T-helper 2 cell treated with Interferon-gamma antibody and Interleukin-4, amounts not matched to agents 100 ng/mL and 5 ng/mL, for 36 hours (primary cell): ENCODE data around the gene LNPK. TPM values are rescaled to one million over a fixed set of nuclear protein-coding genes. Genes with fewer than 3 reads are reported as not detected.
"Not testable (repeated sequence)": the region's sequence is repeated elsewhere in the genome, so short reads cannot be mapped to it uniquely, and the experiment has no call there.

Experiments
- intact Hi-C: fragments of 100-400 bp; cut with micrococcal nuclease; formaldehyde crosslinking; loops from one replicate; pipeline ENCODE4 v1.15.1; 2023
- total RNA-seq: library from RNA; stranded (reverse); gene quantifications from 2 replicates; pipeline ENCODE4 v1.2.3, GENCODE V29; 2022

Gene LNPK, protein sequence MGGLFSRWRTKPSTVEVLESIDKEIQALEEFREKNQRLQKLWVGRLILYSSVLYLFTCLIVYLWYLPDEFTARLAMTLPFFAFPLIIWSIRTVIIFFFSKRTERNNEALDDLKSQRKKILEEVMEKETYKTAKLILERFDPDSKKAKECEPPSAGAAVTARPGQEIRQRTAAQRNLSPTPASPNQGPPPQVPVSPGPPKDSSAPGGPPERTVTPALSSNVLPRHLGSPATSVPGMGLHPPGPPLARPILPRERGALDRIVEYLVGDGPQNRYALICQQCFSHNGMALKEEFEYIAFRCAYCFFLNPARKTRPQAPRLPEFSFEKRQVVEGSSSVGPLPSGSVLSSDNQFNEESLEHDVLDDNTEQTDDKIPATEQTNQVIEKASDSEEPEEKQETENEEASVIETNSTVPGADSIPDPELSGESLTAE
- 37.4 and 38.7 TPM in 2 replicates for total RNA-seq

DNA sequence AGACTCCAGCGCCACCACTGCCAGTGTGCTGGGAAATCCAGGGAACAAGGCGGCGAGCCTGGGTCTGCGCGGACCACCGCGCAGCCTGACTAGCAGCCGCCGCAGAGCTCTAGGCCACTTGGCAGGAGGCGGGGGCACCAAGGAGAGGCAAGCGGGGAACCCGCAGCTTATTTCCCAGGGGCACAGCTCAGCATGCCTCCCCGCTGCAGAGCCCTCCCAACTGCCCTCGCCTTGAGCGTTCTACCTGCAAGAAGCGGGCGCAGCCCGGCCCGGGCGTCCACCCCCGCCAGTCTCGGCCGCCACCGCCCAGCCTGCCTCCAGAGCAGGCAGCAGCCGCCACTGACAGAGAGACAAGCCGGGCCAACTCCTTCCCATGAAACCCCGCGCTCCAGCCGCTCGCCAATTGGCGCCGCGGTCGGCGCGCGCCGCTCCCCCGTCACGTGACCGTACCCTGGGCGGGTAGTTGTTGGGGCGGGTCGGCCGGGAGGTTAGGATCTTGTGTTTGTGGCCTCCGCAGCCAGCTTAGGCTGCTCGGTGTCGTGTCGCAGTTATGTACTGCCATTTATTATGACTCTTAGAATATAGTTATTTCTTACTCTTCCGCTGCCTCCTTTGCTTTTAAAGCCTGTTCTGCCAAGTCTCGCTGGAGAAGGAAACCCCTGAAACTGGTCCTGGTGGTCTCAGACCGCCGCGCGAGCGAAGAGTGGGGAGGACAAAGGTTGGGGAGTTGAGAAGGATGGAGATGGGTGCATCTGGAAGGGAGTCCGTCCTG, at the start of gene LNPK:
Gene LNPK, minus strand, starts transcription at position 352 of the 772 bp plus-strand sequence. CDS start 6,683 bp downstream, outside the sequence.
- intact Hi-C loops, result loop anchor here (1.0 to 5.0 kb wide), 5 partner anchors 267 to 1755 kb away; partner anchors contain the start of genes ATF2, ATP5MC3, MTX2 and OLA1

DNA sequence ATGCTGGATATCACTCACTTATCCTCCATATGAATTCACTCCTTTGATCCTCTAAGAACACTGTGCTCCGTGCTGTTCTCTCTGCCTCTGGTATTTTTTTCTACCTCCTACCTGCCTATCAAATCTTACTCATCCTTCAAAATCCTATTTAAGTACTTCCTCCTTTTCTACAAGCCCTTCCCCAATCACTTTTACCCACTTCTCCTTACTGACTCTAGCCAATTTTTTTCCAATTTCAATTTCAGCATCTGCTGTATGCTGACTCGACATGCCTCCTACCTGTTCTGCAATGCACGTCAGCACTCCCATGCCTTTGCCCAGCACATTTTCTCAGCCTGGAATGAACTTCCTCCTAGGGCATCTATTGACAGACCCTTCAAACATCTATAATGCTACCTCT, 37.3 kb upstream of the LNPK start:
- intact Hi-C loops, result no loop called here

DNA sequence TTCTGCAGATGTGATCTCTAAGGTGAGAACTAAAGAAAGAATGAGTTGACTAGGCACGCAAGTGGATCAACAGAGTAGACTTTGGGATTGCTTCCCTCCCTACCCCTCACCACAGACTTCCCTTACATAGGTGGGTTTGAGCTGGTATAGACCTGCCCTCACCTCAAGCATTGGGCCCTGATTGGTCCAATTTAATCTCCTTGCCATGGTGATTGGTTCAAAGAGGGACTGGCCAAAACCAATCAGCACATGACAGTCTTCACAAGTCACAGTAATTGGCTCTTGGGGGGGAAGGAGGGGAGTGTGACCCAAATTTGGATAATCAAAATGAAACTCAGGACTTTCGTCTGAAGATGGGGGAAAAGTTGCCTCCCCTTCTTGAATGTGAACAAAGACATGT, 36.6 kb upstream of the LNPK start:
- intact Hi-C loops, result no loop called here

DNA sequence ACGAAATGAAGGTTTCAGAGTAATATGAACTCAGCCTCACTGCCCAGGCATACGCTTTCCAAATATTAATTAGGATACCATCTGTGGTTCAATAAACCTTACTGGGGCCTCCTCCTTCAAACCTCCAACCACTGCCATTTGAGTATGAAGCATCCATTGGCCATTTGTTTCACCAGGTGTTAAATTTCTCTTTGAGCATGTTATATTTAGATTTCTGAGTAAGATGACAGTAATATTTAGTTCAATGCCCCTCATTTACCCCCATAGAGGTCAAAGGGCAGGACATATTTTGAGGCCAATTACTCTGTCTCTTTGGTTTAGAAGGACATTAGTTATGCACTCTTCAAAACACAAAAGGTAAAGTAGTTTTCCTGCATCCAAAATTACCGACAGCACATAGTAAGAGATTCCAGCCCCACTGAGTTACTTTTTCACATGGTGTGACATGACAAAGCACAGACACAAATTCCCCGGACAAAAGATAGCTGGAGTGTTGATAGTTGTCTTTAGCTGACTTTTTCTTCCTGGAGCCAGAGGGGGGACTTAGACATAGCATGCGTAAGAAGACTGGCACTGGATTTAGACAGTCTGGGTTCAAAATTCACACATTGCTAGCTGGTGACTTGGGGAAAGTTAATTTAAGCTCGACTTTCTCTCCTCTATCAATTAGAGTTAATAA, 33.1 kb upstream of the LNPK start:
- intact Hi-C loops, result no loop called here

DNA sequence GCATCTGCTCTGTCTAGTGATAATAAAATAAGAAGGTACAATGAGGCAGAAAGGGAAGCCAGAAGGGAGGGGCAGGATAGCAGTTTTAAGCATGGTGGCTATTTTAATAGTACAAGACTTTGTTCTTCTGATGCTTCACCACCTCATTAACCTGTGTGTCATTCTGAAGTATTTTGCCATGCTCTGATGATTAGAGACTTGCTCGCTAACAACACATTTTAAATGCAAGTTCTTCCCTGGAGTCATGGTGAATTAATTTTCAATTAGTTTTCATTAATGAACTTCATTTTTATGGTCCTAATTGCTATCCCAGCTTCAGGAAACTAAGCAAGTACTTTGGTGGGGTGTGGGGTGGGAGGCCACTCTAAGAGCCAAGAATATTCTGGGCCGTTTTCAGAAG, 25.7 kb upstream of the LNPK start:
- intact Hi-C loops, result no loop called here

DNA sequence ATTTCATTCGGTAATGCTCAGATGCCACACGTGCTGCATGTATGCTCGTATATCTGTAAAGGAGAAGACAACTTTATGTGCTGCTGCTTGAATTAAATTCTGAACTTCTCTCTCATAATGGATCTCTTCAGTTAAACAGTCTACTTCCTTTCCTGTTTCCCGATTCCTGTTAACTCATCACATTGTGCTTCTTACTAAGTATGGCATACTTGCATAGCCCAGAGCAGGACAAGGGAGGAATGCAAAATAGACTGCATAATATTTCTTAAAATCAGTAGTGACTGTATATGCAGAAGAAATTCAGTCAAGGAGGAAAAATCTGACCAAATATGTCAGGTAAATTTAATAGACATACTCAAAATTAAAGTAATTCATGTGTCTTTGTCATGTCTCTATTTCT, 23.9 kb upstream of the LNPK start:
- intact Hi-C loops, result no loop called here

DNA sequence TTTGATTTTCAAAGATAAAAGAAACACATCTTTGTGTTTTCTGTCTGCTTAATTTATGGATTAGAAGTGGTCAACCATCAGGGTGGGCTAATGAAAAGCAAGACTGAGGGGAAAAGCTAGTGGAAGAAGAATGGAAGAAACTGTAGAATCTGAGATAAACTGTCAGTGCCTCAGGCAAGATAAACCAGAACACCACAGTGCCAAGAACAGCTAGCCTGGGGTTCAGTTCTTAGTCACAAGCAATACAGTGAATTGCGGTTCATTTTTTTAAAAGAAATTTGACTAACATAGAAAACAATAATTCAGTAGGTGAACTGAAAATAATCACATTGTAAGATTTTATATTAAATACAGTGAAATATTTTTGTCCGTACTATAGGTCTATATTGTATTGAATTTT, 22.0 kb upstream of the LNPK start:
- intact Hi-C loops, result no loop called here

DNA sequence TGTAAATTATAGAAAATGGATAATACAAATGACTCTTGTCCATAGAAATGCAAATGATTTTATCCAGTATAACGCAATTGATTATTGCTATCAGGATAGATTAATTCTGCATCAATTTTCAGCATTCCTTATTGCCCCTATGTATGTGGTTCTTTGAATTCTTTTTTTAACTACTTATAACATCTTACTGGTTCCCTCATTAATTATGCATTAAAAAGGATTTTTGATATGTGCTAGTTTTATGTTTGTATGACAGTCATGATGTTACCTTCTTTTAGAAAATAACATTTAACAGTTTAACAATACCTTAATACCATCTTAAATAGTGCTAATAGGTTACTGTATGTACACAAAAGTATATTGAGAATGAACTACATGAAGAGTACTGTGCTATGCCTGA, 20.0 kb upstream of the LNPK start:
- intact Hi-C loops, result no loop called here

DNA sequence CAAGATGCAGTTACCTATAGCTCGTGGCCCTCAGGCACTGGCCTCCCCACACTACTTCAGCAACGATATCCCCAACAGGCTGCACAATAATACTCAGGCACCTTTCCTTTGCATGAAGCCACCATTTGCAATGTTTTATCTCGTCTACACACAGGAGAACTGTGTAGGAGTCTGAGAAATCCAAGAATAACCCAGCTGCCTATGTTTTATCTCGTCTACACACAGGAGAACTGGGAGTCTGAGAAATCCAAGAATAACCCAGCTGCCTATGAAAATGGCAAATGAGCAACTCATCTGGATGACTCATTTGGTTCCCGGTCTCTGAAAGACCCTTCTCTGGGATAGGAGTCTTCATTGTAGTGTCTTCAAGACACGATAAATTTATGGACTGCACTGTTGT, 18.3 kb upstream of the LNPK start:
- intact Hi-C loops, result no loop called here

DNA sequence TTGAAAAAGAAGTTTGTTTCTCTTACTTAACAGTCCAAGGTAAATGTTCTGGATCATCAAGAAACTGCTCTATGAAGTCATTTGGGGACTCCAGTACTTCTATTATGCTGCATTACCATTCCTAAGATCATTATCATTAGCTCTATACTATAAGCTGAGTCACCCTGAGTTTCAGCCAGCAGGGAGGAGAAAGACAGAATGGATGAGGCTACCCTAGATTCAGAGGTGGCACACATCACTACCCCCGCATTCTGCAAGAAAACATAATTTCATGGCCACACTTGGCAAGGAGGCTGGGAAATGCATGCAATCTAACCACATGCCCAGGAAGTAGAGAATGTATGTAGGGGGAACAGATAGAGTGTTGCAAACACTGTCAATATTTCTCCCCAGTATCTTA, 16.6 kb upstream of the LNPK start:
- intact Hi-C loops, result no loop called here

DNA sequence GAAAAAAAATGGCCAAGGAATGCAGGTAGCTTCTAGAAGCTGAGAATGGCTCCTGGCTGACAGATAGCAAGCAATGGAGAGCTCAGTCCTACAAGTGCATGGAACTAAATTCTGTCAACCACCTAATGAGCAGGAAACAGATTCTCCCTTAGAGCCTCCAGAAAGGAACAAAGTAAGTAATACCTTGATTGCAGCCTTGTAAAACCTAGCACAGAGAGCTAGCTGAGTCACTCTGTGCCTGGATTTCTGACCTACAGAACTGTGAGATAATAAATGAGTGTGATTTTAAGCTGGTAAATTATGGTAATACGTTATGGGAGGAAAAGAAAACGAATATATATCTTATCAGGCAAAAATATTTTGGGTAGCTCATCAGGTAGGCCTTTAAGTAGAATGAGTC, 7.4 kb upstream of the LNPK start:
- intact Hi-C loops, result no loop called here

DNA sequence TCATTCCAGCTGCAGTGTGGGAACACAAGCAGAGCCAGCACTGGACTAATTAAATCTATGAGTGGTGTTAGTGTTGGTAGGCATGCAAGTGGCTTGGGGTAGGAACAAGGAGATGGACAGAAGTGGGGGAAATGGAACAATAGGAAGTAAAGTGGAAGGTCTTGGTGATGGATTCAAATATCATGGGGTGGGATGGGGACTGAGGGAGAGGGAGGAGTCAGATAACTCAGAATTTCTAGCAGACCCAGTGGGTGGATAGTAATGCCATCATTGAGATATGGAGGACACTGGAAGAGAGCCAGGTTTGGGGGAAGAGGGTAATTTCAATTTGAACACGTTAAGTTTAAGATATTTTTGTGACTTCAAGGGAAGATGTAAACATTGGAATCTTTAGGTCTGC, 2.9 kb upstream of the LNPK start:
- intact Hi-C loops, result loop anchor here (5.0 kb wide), 4 partner anchors 823 to 1758 kb away; partner anchors contain the start of genes ATF2, ATP5MC3 and OLA1

DNA sequence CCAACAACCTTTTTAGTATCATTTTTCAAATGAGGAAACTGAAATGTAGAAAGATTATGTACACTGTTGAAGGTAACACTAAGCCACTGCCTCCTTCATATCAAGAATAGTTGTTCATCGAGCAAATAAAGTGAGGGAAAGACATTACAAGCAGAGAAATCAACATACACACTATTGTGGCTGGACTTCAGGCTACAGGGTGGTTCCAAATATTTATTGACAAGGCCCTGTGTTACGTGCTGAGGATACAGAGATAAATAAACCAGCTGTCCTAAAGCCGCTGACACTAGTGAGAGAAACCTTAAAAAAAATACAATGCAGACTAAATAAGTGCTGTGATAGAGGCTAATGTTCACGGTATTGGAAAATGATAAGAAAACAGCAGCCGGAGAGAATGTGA, 1.9 kb upstream of the LNPK start:
- intact Hi-C loops, result loop anchor here (5.0 kb wide), 4 partner anchors 822 to 1757 kb away; partner anchors contain the start of genes ATF2, ATP5MC3 and OLA1

DNA sequence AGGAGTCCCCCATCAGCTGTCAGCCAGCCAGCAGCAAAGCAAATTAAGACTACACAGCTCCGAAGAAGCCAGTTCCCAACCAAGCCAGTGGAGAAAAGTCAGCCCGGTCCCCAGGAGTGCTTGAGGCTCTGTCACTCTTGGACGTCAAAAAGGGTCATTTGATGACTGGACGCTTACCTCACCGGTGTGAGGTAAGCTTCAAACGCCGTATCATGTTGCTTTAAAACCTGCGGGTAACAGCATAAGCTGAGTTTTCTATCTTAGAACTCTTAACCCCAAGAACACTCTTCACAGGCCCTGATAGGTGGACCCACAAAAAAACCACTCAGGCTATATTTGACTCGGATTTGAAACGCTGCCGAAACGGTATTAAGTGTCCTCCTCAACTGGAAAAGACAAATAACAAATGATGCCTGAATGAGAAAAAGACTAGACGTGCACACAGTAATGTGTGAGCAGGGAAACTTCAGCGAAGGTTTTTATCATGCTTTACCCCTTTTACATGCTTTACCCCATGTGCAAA, 682 bp upstream of the LNPK start:
- intact Hi-C loops, result loop anchor here (1.0 to 5.0 kb wide), 5 partner anchors 267 to 1755 kb away; partner anchors contain the start of genes ATF2, ATP5MC3, MTX2 and OLA1

DNA sequence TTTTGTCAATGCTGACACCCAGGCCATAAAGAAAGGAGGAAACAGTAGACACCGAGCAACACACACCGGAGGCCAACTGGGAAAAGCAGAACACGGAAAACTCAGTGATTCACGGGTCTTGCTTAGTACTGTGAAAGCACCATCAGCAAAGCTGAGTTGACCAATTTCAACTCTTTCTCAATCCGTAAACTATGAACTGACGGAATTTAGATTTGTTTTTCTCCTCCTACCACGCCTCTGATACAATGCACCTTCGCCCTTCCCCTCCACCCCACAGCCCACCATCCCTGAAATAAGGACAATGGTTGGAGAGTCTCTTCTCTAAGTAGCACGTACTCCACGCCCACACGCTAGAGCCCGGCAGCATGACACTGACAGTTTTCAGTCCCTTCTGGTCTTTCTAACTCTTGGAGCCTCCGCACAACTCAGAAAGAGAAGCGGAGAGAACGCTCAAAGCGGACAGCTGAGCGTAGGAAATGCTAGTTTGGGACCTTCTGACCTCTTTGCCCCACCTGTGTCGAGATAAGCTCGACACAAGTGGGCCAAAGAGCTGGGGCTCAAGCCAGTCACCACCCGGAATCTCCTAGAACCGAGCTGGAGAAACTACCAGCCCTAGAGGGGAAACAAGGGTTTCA, 669 bp downstream of the LNPK start:
- intact Hi-C loops, result loop anchor here (5.0 kb wide), 4 partner anchors 819 to 1754 kb away; partner anchors contain the start of genes ATF2, ATP5MC3 and OLA1

DNA sequence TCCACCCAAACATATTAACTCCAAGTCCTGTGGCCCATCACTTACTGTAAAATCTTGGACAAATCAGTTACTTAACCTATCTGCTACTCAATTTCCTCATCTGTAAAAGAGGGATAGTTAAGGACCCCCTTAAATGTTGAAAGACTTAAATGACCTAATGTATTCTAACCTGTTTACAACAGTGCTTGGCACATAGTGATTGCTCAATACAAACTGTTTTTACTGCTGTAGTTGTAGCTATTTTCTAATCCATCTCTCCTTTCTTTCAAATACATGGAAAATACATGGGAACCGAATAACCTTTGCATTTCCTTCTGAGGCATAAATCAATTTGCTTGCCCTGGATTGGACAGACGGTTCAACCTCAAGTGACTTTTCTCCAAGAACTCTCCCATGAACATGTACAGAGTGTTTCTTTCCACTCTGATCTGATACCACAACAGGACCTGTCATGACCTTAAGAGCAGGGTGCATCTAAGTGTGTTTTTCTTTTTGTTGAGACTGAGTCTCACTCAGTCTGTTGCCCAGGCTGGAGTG, 2.7 kb downstream of the LNPK start:
- intact Hi-C loops, result no loop called here

DNA sequence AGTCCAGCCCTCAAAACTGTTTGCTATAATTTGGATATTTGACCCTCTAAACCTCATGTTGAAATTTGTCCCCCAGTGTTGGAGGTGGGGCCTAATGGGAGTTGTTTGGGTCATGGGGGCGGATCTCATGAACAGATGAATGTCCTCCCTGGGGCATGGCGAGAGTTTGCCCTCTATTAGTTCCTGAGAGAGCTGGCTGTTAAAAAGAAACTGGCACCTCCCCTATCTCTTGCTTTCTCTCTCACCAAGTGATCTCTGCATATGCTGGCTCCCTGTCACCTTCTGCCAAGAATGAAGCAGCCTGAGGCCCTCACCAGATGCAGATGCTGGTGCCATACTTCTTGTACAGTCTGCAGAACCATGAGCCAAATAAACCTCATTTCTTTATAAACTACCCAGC, 12.0 kb downstream of the LNPK start:
- intact Hi-C loops, result no loop called here

DNA sequence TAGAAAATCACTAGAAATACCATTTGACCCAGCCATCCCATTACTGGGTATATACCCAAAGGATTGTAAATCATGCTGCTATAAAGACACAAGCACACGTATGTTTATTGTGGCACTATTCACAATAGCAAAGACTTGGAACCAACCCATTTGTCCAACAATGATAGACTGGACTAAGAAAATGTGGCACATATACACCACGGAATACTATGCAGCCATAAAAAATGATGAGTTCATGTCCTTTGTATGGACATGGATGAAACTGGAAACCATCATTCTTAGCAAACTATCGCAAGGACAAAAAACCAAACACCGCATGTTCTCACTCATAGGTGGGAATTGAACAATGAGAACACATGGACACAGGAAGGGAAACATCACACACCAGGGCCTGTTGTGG, 14.9 kb downstream of the LNPK start:
- intact Hi-C loops, result not testable (repeated sequence)

DNA sequence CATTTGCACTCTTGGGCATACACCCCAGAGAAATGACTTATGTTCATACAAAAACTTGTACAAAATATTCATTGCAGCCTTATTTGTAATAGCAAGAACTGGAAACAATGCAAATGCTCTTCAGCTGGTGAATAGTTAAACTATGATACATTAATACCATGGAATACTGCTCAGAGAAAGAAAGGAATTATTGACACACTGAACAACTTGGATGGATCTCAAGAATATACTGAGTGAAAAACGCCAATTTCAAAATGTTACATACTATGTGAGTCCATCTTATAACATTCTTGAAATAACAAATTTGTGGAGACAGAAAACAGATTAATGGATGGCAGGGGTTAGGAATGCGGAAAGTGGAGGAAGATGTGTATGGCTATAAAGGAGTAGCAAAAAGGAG, 17.2 kb downstream of the LNPK start:
- intact Hi-C loops, result no loop called here

DNA sequence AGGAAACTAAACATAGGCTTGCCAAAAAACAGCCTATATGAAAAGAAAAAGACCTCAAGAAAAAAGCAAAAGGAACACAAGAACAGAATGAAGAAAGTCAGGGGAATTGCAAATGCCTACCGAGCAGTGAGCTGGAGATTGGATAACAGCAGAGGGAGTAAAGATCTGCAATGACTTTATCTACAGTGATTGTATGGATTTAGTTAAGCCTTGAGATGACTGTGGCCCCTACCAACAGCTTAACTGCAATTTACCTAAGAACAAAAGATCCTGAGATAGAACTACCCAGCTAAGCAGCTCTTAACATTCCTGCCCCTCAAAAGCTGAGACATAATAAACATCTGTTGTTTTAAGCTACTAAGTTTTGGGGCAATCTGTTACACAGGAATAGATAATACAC, 20.5 kb downstream of the LNPK start:
- intact Hi-C loops, result no loop called here
